ENCODE data around the gene IFRD2. TPM values are rescaled to one million over a fixed set of nuclear protein-coding genes. Genes with fewer than 3 reads are reported as not detected.

Gene IFRD2
- total and polyA plus RNA-seq, 2 experiments from 2014 or later = 85.4 to 90.2 TPM

DNA sequence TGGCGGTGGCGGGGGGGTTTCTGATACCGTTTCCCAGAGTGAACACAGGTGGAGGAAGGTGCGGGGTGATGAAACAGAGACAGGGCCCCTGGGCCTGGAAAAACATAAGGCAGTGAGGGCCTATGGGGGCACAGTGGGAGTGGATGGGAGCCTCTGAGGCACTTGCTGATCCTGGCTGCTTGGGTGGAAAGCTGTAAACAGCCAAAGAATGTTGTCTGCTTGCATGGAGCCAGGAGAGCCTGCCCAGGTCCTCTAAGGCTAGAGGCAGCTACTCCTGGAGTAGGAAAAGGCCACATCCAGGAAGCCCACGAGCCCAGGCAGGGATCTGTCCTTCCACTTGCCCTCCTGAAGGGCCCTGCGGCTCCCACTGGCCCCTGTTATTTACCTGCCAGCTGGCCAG lies 26.2 kb downstream of the IFRD2 start:
- H3K4me3 ChIP-seq = no peak overlapping the region
- H3F3A ChIP-seq (ENCODE audit: insufficient read depth) = peaks cover 13% of the 10 kb centered on the region; the same call in 1 of the 2 replicates
- no peak overlapping the region for H3K27ac ChIP-seq
- no peaks in the 10 kb centered on the region for H3K9me2 ChIP-seq (ENCODE audit: insufficient read depth)
- in situ Hi-C loops (cut with MboI) = no loop called here
- DNase-seq = no peak
- H4K20me1 ChIP-seq (ENCODE audit: insufficient read depth) = no peaks in the 10 kb centered on the region
- 54 to 56% methylated on average over 6 of the region's 6 CpGs for WGBS, 2 experiments (ENCODE audit: low coverage in 1 of 2, low lambda C conversion rate in 2 of 2, missing lambda C conversion rate in 2 of 2)
- H3K79me2 ChIP-seq (ENCODE audit: insufficient read depth) = no peaks in the 10 kb centered on the region
- H3K27me3 ChIP-seq (replicated peaks; ENCODE audit: insufficient read depth) = no peaks in the 10 kb centered on the region
- peaks cover 43% of the 10 kb centered on the region for H3K4me1 ChIP-seq (ENCODE audit: insufficient read depth)
- no peak overlapping the region for H2AFZ ChIP-seq
- TF ChIP-seq EZH2 (IDR thresholded peaks at IDR 0.05; ENCODE audit: insufficient read depth, poor library complexity, severe bottlenecking) = no peak
- no peak for TF ChIP-seq EZH2phosphoT487 (IDR thresholded peaks at IDR 0.05; ENCODE audit: insufficient read depth, low read depth)
- H3K9ac ChIP-seq = no peak overlapping the region
- no peaks in the 10 kb centered on the region for H3K9me3 ChIP-seq (ENCODE audit: low read depth)
- no peak overlapping the region for H3K4me2 ChIP-seq (ENCODE audit: unreplicated experiment)
- H3K36me3 ChIP-seq (ENCODE audit: low read depth) = no peaks in the 10 kb centered on the region

DNA sequence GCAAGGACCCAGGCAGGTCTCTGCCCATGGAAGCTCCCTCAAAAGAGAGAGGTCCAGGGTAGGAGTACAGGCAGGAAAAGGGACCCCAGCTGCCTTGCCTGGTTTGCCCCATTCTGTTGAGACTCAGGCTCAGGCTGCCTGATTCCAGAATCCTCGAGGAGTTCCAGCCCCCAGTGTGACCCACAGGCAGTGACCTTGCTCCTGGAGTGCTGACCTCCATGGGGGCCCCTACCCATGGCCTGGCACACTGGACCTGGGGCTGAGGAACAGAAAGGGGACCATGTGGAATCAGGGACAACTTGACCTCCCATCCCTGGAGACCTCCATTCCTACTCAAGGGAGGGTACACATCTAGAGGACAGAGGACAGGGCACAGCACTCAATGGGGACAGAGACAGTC lies 26.7 kb downstream of the IFRD2 start:
- in situ Hi-C loops (cut with MboI) = no loop called here
- no peak for DNase-seq
- Histone ChIP-seq H3K4me1 (ENCODE audit: insufficient read depth) (peaks cover 42% of the 10 kb centered on the region), H4K20me1 (ENCODE audit: insufficient read depth) (no peaks in the 10 kb centered on the region), H3K9ac (no peak overlapping the region), H2AFZ (no peak overlapping the region), H3K36me3 (ENCODE audit: low read depth) (no peaks in the 10 kb centered on the region), H3K9me2 (ENCODE audit: insufficient read depth) (no peaks in the 10 kb centered on the region), H3K9me3 (ENCODE audit: low read depth) (no peaks in the 10 kb centered on the region), H3K79me2 (ENCODE audit: insufficient read depth) (no peaks in the 10 kb centered on the region), H3F3A (ENCODE audit: insufficient read depth) (peaks cover 13% of the 10 kb centered on the region; the same call in 1 of the 2 replicates), H3K4me3 (no peak overlapping the region), H3K4me2 (ENCODE audit: unreplicated experiment) (no peak overlapping the region), H3K27me3 (replicated peaks; ENCODE audit: insufficient read depth) (no peaks in the 10 kb centered on the region), H3K27ac (0 out of 2 replicates have a peak overlapping the region, but pooled peaks have one; percentile 48)
- WGBS, 2 experiments (ENCODE audit: low coverage in 1 of 2, low lambda C conversion rate in 2 of 2, missing lambda C conversion rate in 2 of 2) = 0 to 6% methylated on average over 1 of the region's 1 CpG
- TF ChIP-seq EZH2phosphoT487 (IDR thresholded peaks at IDR 0.05; ENCODE audit: insufficient read depth, low read depth) (no peak), EZH2 (IDR thresholded peaks at IDR 0.05; ENCODE audit: insufficient read depth, poor library complexity, severe bottlenecking) (no peak)

DNA sequence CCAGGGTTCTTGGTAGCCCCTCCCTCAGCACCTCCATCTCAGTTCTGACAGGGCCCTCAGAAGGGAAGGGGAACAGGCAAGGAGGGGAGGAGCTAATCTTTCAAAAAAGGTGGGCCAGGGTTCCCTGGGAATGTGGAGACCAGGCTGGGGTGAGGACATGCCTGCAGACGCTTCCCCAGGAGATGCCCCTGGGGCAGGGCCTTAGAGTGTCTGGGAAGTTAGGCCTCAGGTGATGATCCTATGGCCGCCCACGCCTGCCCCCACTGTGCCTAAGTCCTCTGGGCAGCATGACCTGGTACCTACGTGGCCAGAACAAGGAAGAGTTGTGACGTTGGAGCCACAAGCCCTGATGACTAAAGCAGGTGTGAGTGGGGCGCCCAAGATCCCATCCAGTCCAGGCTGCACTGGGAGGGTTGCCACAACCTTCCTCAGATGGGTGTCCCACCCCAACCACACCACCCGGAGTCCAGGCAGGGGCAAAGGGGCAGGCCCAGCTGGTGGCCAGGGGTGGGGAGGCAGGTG lies 27.2 kb downstream of the IFRD2 start:
- H3K79me2 ChIP-seq (ENCODE audit: insufficient read depth) = no peaks in the 10 kb centered on the region
- no peak overlapping the region for H2AFZ ChIP-seq
- H3K9me3 ChIP-seq (ENCODE audit: low read depth) = no peaks in the 10 kb centered on the region
- peaks cover 13% of the 10 kb centered on the region; the same call in 1 of the 2 replicates for H3F3A ChIP-seq (ENCODE audit: insufficient read depth)
- 66 to 68% methylated on average over 7 of the region's 7 CpGs for WGBS, 2 experiments (ENCODE audit: low coverage in 1 of 2, low lambda C conversion rate in 2 of 2, missing lambda C conversion rate in 2 of 2)
- no peak overlapping the region for H3K4me3 ChIP-seq
- peak overlapping the region; percentile 41; the same call in 1 of the 2 replicates for H3K9ac ChIP-seq
- in situ Hi-C loops (cut with MboI) = no loop called here
- H3K27me3 ChIP-seq (replicated peaks; ENCODE audit: insufficient read depth) = no peaks in the 10 kb centered on the region
- no peak overlapping the region for H3K4me2 ChIP-seq (ENCODE audit: unreplicated experiment)
- TF ChIP-seq EZH2phosphoT487 (IDR thresholded peaks at IDR 0.05; ENCODE audit: insufficient read depth, low read depth) = no peak
- TF ChIP-seq EZH2 (IDR thresholded peaks at IDR 0.05; ENCODE audit: insufficient read depth, poor library complexity, severe bottlenecking) = no peak
- no peaks in the 10 kb centered on the region for H3K9me2 ChIP-seq (ENCODE audit: insufficient read depth)
- no peaks in the 10 kb centered on the region for H3K36me3 ChIP-seq (ENCODE audit: low read depth)
- no peak for DNase-seq
- peaks cover 37% of the 10 kb centered on the region for H3K4me1 ChIP-seq (ENCODE audit: insufficient read depth)
- H4K20me1 ChIP-seq (ENCODE audit: insufficient read depth) = no peaks in the 10 kb centered on the region
- peak overlapping the region; percentile 48 for H3K27ac ChIP-seq

DNA sequence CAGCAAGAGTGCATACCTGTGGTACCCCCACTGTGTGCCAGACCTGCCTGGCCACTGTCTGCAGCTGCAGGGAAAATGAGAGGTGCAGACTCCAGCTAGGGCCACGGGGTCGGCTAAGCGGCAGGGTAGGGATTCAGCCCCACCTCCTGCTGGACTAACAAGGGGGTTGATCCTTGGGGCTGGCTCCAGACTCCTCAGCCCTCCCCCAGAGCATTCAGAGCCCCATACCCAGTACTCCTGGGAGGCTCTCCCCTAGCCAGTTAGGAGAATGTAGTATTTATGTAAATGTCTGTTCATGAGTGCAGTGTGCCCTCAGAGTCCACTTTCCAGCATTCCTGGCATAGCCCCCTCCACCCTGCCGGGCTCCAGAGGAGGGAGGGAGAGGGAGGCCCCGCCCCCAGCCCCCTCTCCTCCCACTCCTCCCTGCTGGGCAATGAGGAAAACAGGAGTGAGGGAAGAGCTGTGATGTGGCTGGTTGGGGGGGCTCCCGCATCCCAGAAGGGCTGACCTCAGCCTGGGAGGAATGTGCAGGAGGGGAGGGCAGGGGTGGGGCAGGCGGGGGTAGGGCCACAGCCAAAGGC lies 27.8 kb downstream of the IFRD2 start:
- no peak for TF ChIP-seq EZH2 (IDR thresholded peaks at IDR 0.05; ENCODE audit: insufficient read depth, poor library complexity, severe bottlenecking)
- TF ChIP-seq EZH2phosphoT487 (IDR thresholded peaks at IDR 0.05; ENCODE audit: insufficient read depth, low read depth) = no peak
- H2AFZ ChIP-seq = no peak overlapping the region
- peak overlapping the region; percentile 41 for H3K9ac ChIP-seq
- no peaks in the 10 kb centered on the region for H3K27me3 ChIP-seq (replicated peaks; ENCODE audit: insufficient read depth)
- DNase-seq = peak; percentile 83
- peak overlapping the region; percentile 48 for H3K27ac ChIP-seq
- no peak overlapping the region for H3K4me3 ChIP-seq
- H3K4me1 ChIP-seq (ENCODE audit: insufficient read depth) = peaks cover 35% of the 10 kb centered on the region
- no peaks in the 10 kb centered on the region for H3K79me2 ChIP-seq (ENCODE audit: insufficient read depth)
- no peaks in the 10 kb centered on the region for H4K20me1 ChIP-seq (ENCODE audit: insufficient read depth)
- WGBS, 2 experiments (ENCODE audit: low coverage in 1 of 2, low lambda C conversion rate in 2 of 2, missing lambda C conversion rate in 2 of 2) = 3 to 15% methylated on average over 6 to 7 of the region's 7 CpGs
- in situ Hi-C loops (cut with MboI) = no loop called here
- H3K9me3 ChIP-seq (ENCODE audit: low read depth) = no peaks in the 10 kb centered on the region
- H3F3A ChIP-seq (ENCODE audit: insufficient read depth) = peaks cover 13% of the 10 kb centered on the region
- peak overlapping the region; percentile 23 for H3K4me2 ChIP-seq (ENCODE audit: unreplicated experiment)
- no peaks in the 10 kb centered on the region for H3K9me2 ChIP-seq (ENCODE audit: insufficient read depth)
- H3K36me3 ChIP-seq (ENCODE audit: low read depth) = no peaks in the 10 kb centered on the region
